ENCODE results near the gene SNPH.

Gene SNPH

DNA sequence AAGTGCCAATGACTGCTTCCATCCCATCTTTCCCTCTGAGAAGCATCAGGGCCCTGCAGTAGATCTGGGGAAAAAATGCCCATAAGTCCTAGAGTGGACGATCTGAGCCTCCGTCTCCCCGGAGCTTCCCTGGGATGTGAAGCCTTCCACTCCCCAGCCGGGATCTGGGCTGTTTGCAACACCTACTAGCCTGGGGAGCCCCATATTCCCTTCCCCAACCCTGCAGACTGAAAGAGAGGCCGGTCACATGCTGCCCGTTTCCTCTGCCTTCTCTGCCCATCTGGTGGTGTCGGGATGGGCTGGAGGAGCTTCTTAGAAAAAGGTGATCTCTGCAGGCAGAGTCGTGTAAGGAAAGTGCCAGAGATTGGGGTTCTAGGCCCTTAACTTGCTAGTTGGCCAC, 1.1 kb downstream of the SNPH start:
- Histone ChIP-seq H3K27me3 (ENCODE audit: insufficient read depth, low read length, poor library complexity, severe bottlenecking) (no peaks in the 10 kb centered on the region), H3K4me2 (ENCODE audit: low read depth, low read length, poor library complexity, severe bottlenecking) (peak overlapping the region; percentile 81), H3K4me3 (ENCODE audit: low read length, poor library complexity, severe bottlenecking) (peak overlapping the region; percentile 76), H3K9me2 (replicated peaks; ENCODE audit: low read depth, low read length) (no peaks in the 10 kb centered on the region), H3F3A (ENCODE audit: low read depth) (no peaks in the 10 kb centered on the region), H3K36me3 (ENCODE audit: insufficient read depth, low read length) (no peaks in the 10 kb centered on the region), H3K9me3 (ENCODE audit: insufficient read depth, low read depth, low read length) (0 out of 2 replicates have a peak, but pooled peaks cover 5% of the 10 kb centered on the region), H3K4me1 (ENCODE audit: insufficient read depth, low read length, poor library complexity, severe bottlenecking) (peaks cover 13% of the 10 kb centered on the region), H2AFZ (ENCODE audit: low read length) (no peak overlapping the region), H3K79me2 (ENCODE audit: insufficient read depth, low read length) (no peaks in the 10 kb centered on the region), H4K20me1 (ENCODE audit: insufficient read depth, low read length, poor library complexity, severe bottlenecking) (no peaks in the 10 kb centered on the region), H3K9ac (ENCODE audit: low read depth, low read length, poor library complexity, severe bottlenecking) (peak overlapping the region; percentile 65)
- TF ChIP-seq EZH2phosphoT487 (IDR thresholded peaks at IDR 0.05; ENCODE audit: borderline replicate concordance), result no peak
- TF ChIP-seq, protein P1, sequence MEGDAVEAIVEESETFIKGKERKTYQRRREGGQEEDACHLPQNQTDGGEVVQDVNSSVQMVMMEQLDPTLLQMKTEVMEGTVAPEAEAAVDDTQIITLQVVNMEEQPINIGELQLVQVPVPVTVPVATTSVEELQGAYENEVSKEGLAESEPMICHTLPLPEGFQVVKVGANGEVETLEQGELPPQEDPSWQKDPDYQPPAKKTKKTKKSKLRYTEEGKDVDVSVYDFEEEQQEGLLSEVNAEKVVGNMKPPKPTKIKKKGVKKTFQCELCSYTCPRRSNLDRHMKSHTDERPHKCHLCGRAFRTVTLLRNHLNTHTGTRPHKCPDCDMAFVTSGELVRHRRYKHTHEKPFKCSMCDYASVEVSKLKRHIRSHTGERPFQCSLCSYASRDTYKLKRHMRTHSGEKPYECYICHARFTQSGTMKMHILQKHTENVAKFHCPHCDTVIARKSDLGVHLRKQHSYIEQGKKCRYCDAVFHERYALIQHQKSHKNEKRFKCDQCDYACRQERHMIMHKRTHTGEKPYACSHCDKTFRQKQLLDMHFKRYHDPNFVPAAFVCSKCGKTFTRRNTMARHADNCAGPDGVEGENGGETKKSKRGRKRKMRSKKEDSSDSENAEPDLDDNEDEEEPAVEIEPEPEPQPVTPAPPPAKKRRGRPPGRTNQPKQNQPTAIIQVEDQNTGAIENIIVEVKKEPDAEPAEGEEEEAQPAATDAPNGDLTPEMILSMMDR (conservative IDR thresholded peaks at IDR 0.05; ENCODE audit: low read length), result no peak

DNA sequence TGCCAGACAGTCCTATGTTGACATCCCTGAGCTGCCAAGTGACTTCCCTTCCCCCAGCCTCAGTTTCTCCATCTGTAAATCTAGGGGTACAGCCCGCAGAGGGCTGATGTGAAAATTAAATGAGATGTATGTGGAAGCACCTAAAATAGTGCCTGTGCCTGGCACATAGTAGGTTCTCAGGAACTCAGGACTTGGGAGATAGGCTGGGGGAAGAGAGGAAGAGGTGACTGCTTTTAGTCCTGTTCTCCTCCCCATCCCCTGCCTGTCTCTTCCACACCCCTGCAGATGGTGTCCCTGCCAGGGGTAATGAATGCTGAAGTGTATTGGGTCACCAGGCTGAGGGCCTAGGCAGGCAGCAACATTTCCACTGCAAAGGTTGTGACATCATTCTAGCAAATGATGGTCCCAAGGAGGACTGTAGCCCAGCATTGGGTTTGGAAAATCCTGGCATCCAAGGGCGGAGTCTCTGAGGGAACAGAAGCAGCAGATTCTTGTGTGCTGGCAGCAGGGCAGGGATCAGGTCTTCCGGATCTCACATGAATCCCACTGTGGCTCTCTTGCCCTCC, 1.8 kb downstream of the SNPH start:
- no peak for TF ChIP-seq EZH2phosphoT487 (IDR thresholded peaks at IDR 0.05; ENCODE audit: borderline replicate concordance)
- TF ChIP-seq, protein P1 (conservative IDR thresholded peaks at IDR 0.05; ENCODE audit: low read length), result no peak
- Histone ChIP-seq H4K20me1 (ENCODE audit: insufficient read depth, low read length, poor library complexity, severe bottlenecking) (no peaks in the 10 kb centered on the region), H3K79me2 (ENCODE audit: insufficient read depth, low read length) (no peaks in the 10 kb centered on the region), H3K4me1 (ENCODE audit: insufficient read depth, low read length, poor library complexity, severe bottlenecking) (peaks cover 13% of the 10 kb centered on the region), H3K4me2 (ENCODE audit: low read depth, low read length, poor library complexity, severe bottlenecking) (no peak overlapping the region), H3F3A (ENCODE audit: low read depth) (no peaks in the 10 kb centered on the region), H3K9me2 (replicated peaks; ENCODE audit: low read depth, low read length) (no peaks in the 10 kb centered on the region), H2AFZ (ENCODE audit: low read length) (no peak overlapping the region), H3K27me3 (ENCODE audit: insufficient read depth, low read length, poor library complexity, severe bottlenecking) (no peaks in the 10 kb centered on the region), H3K9ac (ENCODE audit: low read depth, low read length, poor library complexity, severe bottlenecking) (no peak overlapping the region), H3K9me3 (ENCODE audit: insufficient read depth, low read depth, low read length) (no peaks in the 10 kb centered on the region), H3K36me3 (ENCODE audit: insufficient read depth, low read length) (no peaks in the 10 kb centered on the region), H3K4me3 (ENCODE audit: low read length, poor library complexity, severe bottlenecking) (no peak overlapping the region)

DNA sequence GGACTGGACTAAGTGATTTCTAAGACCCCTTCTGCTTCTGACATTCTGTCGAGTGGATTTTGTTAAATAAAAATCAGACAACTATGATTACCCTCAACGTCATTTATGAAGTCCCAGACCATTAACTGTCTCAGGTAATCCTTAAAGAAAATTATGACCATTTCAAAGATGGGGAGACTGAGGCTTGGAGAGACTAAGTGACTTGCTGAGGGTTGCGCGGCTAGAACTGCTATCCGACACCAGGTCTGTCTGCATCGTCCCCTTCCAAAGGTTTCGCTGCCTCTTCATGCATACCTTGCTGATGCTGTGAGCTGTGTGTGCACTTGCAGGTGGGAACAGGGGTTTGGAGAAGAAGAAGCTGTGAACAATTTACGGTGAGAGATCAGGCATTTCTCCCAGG, 3.1 kb downstream of the SNPH start:
- no peaks in the 10 kb centered on the region for H3F3A ChIP-seq (ENCODE audit: low read depth)
- H4K20me1 ChIP-seq (ENCODE audit: insufficient read depth, low read length, poor library complexity, severe bottlenecking), result no peaks in the 10 kb centered on the region
- no peaks in the 10 kb centered on the region for H3K36me3 ChIP-seq (ENCODE audit: insufficient read depth, low read length)
- no peaks in the 10 kb centered on the region for H3K79me2 ChIP-seq (ENCODE audit: insufficient read depth, low read length)
- H3K27me3 ChIP-seq (ENCODE audit: insufficient read depth, low read length, poor library complexity, severe bottlenecking), result no peaks in the 10 kb centered on the region
- H3K4me3 ChIP-seq (ENCODE audit: low read length, poor library complexity, severe bottlenecking), result no peak overlapping the region
- TF ChIP-seq EZH2phosphoT487 (IDR thresholded peaks at IDR 0.05; ENCODE audit: borderline replicate concordance), result no peak
- TF ChIP-seq, protein P1 (conservative IDR thresholded peaks at IDR 0.05; ENCODE audit: low read length), result no peak
- no peak overlapping the region for H3K4me2 ChIP-seq (ENCODE audit: low read depth, low read length, poor library complexity, severe bottlenecking)
- no peak overlapping the region for H3K9ac ChIP-seq (ENCODE audit: low read depth, low read length, poor library complexity, severe bottlenecking)
- no peaks in the 10 kb centered on the region for H3K9me3 ChIP-seq (ENCODE audit: insufficient read depth, low read depth, low read length)
- H2AFZ ChIP-seq (ENCODE audit: low read length), result no peak overlapping the region
- no peaks in the 10 kb centered on the region for H3K9me2 ChIP-seq (replicated peaks; ENCODE audit: low read depth, low read length)
- peaks cover 13% of the 10 kb centered on the region for H3K4me1 ChIP-seq (ENCODE audit: insufficient read depth, low read length, poor library complexity, severe bottlenecking)
